DND-41 (cell line): Measurements from ENCODE around the gene RGS12.

Experiments
- EZH2 ChIP-seq: IDR thresholded peaks from 3 replicates; pipeline ENCODE4 v1.6.1; 2012; ENCODE audit warnings: borderline replicate concordance, low read depth, mild to moderate bottlenecking, moderate library complexity, low read length, inconsistent platforms; ENCODE audit not compliant: severe bottlenecking
- TF ChIP-seq, protein P1 (sequence below): IDR thresholded peaks from 2 replicates; pipeline ENCODE4 v1.5.1; 2012; ENCODE audit warnings: borderline replicate concordance, low read length, moderate library complexity, mild to moderate bottlenecking; ENCODE audit not compliant: poor library complexity, severe bottlenecking; ENCODE audit errors: extremely low read depth

DNA sequence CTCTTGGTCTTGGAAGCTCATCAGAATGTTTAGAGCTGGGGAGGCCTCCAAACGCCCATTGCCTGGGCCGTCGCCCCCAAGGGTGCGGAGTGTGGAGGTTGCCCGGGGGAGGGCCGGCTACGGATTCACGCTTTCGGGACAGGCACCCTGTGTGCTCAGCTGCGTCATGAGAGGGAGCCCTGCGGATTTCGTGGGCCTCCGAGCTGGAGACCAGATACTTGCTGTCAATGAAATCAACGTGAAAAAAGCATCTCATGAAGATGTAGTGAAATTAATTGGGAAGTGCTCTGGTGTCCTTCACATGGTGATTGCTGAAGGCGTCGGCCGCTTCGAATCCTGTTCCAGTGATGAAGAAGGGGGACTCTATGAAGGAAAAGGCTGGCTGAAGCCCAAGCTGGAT is 23.3 kb downstream of the RGS12 start:
- TF ChIP-seq, protein P1, sequence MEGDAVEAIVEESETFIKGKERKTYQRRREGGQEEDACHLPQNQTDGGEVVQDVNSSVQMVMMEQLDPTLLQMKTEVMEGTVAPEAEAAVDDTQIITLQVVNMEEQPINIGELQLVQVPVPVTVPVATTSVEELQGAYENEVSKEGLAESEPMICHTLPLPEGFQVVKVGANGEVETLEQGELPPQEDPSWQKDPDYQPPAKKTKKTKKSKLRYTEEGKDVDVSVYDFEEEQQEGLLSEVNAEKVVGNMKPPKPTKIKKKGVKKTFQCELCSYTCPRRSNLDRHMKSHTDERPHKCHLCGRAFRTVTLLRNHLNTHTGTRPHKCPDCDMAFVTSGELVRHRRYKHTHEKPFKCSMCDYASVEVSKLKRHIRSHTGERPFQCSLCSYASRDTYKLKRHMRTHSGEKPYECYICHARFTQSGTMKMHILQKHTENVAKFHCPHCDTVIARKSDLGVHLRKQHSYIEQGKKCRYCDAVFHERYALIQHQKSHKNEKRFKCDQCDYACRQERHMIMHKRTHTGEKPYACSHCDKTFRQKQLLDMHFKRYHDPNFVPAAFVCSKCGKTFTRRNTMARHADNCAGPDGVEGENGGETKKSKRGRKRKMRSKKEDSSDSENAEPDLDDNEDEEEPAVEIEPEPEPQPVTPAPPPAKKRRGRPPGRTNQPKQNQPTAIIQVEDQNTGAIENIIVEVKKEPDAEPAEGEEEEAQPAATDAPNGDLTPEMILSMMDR, result no peak
- no peak for TF ChIP-seq EZH2
